NCI-H1105 treated with DMSO at 0.1 percent for 48 hours (cell line): ENCODE data around the gene GCK.

Experiments used
- DNase-seq: peaks from one replicate; lab custom pipeline; 2025; lab: John Stamatoyannopoulos, UW

GCK gene

GRCh38 chr7:44103923-44104859, 85.0 kb downstream of the GCK start, which contains the start of gene AEBP1:
Gene AEBP1 (plus strand): TSS chr7:44104345. CDS start chr7:44104666, 321 bp downstream.
- DNase-seq: no peak

GRCh38 chr7:44103566-44103922, 85.7 kb downstream of the GCK start:
- DNase-seq: no peak

GRCh38 chr7:44102846-44103565, 86.2 kb downstream of the GCK start:
- no peak for DNase-seq

GRCh38 chr7:44101966-44102845, 87.0 kb downstream of the GCK start:
- no peak for DNase-seq

GRCh38 chr7:44101303-44101965, 87.8 kb downstream of the GCK start:
- DNase-seq: no peak

- DNase-seq: no peak
These were observed 88.6 kb downstream of the GCK start for GRCh38 chr7:44100458-44101302.

GRCh38 chr7:44099669-44100068, 89.6 kb downstream of the GCK start:
- no peak for DNase-seq

GRCh38 chr7:44098092-44099068, 90.9 kb downstream of the GCK start:
- no peak for DNase-seq

GRCh38 chr7:44097064-44097932, 91.9 kb downstream of the GCK start:
- no peak for DNase-seq

GRCh38 chr7:44096326-44096881, 92.8 kb downstream of the GCK start:
- no peak for DNase-seq

GRCh38 chr7:44095781-44096180, 93.5 kb downstream of the GCK start:
- no peak for DNase-seq

- DNase-seq: no peak
These were observed 94.2 kb downstream of the GCK start for GRCh38 chr7:44094883-44095592.

GRCh38 chr7:44094365-44094764, 94.9 kb downstream of the GCK start:
- no peak for DNase-seq
